ENCODE measurements around the gene SGPP2. TPM values are rescaled to one million over a fixed set of nuclear protein-coding genes. Genes with fewer than 3 reads are reported as not detected.

The SGPP2 gene
- total and polyA plus RNA-seq, 2 experiments from 2014 or later = 0.08 TPM; not detected in 1

GRCh38 chr2:222518570-222519381, 94.4 kb downstream of the SGPP2 start:
- peaks cover 2% of the 10 kb centered on the region for H3K27me3 Mint-ChIP-seq (ENCODE audit: insufficient read depth, low read depth, poor library complexity)
- peaks cover 6% of the 10 kb centered on the region for H3K4me1 Mint-ChIP-seq
- Histone ChIP-seq H3F3A (replicated peaks; ENCODE audit: low read depth) (no peaks in the 10 kb centered on the region), H3K9me2 (ENCODE audit: insufficient read depth) (no peaks in the 10 kb centered on the region; the same call in 1 of the 2 replicates), H3K27ac (ENCODE audit: low read depth) (no peak overlapping the region), H3K4me3 (no peak overlapping the region), H3K4me2 (no peak overlapping the region), H3K4me1 (ENCODE audit: insufficient read depth) (no peaks in the 10 kb centered on the region), H3K27me3 (ENCODE audit: insufficient read depth) (no peaks in the 10 kb centered on the region), H3K79me2 (replicated peaks; ENCODE audit: insufficient read depth) (no peaks in the 10 kb centered on the region), H2AFZ (no peak overlapping the region), H4K20me1 (replicated peaks; ENCODE audit: insufficient read depth) (no peaks in the 10 kb centered on the region), H3K36me3 (ENCODE audit: insufficient read depth) (no peaks in the 10 kb centered on the region)
- H3K36me3 Mint-ChIP-seq (ENCODE audit: low read depth) = no peaks in the 10 kb centered on the region; the same call in 2 of the 3 replicates
- H3K9me3 Mint-ChIP-seq = no peaks in the 10 kb centered on the region
- TF ChIP-seq ZNF331 (CRISPR knock-in tag; IDR thresholded peaks at IDR 0.05; ENCODE audit: low read depth) = no peak
- TF ChIP-seq ETS1 (IDR thresholded peaks at IDR 0.05) = no peak
- TF ChIP-seq CREB1 (CRISPR knock-in tag; IDR thresholded peaks at IDR 0.05; ENCODE audit: low read depth) = no peak
- no peak for TF ChIP-seq POLR2AphosphoS5 (IDR thresholded peaks at IDR 0.05; ENCODE audit: low read depth)
- TF ChIP-seq, protein P1, sequence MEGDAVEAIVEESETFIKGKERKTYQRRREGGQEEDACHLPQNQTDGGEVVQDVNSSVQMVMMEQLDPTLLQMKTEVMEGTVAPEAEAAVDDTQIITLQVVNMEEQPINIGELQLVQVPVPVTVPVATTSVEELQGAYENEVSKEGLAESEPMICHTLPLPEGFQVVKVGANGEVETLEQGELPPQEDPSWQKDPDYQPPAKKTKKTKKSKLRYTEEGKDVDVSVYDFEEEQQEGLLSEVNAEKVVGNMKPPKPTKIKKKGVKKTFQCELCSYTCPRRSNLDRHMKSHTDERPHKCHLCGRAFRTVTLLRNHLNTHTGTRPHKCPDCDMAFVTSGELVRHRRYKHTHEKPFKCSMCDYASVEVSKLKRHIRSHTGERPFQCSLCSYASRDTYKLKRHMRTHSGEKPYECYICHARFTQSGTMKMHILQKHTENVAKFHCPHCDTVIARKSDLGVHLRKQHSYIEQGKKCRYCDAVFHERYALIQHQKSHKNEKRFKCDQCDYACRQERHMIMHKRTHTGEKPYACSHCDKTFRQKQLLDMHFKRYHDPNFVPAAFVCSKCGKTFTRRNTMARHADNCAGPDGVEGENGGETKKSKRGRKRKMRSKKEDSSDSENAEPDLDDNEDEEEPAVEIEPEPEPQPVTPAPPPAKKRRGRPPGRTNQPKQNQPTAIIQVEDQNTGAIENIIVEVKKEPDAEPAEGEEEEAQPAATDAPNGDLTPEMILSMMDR (conservative IDR thresholded peaks at IDR 0.05; ENCODE audit: low read depth in 2 of 2) = no peak
- no peak for TF ChIP-seq JUNB (IDR thresholded peaks at IDR 0.05; ENCODE audit: unreplicated experiment)
- no peak for TF ChIP-seq REST (IDR thresholded peaks at IDR 0.05; ENCODE audit: unreplicated experiment)
- TF ChIP-seq EZH2phosphoT487 (IDR thresholded peaks at IDR 0.05; ENCODE audit: unreplicated experiment) = no peak
- H3K4me3 Mint-ChIP-seq = no peak overlapping the region
- DNase-seq (ENCODE audit: low spot score) = peak; percentile 9
- ATAC-seq = peak; percentile 84
- no peak overlapping the region for H3K27ac Mint-ChIP-seq
